Rectal smooth muscle tissue (tissue), 1 donor: ENCODE measurements around the gene LOXHD1.

Experiments used
- H3K27ac ChIP-seq: one replicate; pipeline ENCODE4 v1.7.0; 2013; ENCODE audit warnings: low read depth, low read length, inconsistent platforms
- H3K27me3 ChIP-seq: one replicate; pipeline ENCODE4 v1.7.0; 2013; ENCODE audit warnings: low read length; ENCODE audit not compliant: control insufficient read depth, insufficient read depth
- H3K36me3 ChIP-seq: one replicate; pipeline ENCODE4 v1.7.0; 2013; ENCODE audit warnings: low read length; ENCODE audit not compliant: control insufficient read depth, insufficient read depth
- H3K4me1 ChIP-seq: one replicate; pipeline ENCODE4 v1.7.0; 2013; ENCODE audit warnings: low read length; ENCODE audit not compliant: control insufficient read depth, insufficient read depth
- H3K4me3 ChIP-seq: one replicate; pipeline ENCODE4 v1.7.0; 2013; ENCODE audit warnings: low read length
- H3K9ac ChIP-seq: one replicate; pipeline ENCODE4 v1.7.0; 2013; ENCODE audit warnings: low read length

LOXHD1 gene

DNA sequence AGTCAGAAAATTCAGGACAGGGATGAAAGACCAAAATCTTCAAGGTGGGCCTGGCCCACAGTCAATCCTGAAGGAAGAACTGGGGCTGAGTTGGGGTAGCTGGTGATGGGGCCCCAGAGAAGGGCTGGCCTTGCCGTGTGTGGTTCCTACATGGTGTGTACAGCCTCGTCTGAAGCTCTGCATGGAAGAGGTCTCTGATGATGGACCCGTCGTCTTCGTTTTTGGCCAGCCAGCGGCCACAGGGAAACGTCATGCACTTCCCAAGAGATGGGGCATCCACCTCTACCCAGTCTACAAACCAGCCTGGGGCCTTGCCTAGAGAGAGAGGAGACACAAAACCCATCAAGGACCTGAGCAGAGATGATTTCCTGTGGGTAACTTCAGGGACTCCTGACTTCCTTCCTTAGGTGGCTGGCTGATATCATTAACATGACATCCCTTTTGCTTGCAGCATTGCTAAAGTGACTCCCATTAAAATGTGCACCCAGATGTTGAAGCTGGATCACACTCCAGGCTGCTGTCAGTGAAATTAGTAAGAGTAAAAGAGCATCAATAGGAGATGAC, 115.3 kb downstream of the LOXHD1 start:
- Histone ChIP-seq H3K27me3 (no peaks in the 10 kb centered on the region), H3K36me3 (no peaks in the 10 kb centered on the region), H3K4me1 (no peaks in the 10 kb centered on the region), H3K9ac (no peak overlapping the region), H3K4me3 (no peak overlapping the region), H3K27ac (no peak overlapping the region)

DNA sequence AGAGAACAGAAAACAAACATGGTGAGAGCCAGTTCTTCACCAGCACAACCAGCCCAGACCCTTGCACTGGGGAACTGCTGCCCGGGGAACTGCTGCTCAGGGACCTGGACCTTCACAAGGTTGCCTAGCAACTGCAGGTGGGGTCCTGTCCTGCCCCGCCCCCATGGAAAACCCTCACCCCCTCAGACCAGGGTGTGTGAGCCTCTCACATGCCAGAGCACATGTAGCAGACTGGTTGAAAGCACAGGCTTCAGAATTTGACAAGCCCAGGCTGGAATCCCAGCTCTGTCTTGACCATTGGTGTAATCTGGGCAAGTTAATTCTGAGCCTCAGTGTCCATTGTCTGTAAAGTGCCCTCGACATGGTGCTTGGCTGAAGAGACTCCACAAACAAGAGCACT, 118.6 kb downstream of the LOXHD1 start:
- Histone ChIP-seq H3K4me1 (no peaks in the 10 kb centered on the region), H3K27ac (no peak overlapping the region), H3K9ac (no peak overlapping the region), H3K4me3 (no peak overlapping the region), H3K36me3 (no peaks in the 10 kb centered on the region), H3K27me3 (no peaks in the 10 kb centered on the region)

DNA sequence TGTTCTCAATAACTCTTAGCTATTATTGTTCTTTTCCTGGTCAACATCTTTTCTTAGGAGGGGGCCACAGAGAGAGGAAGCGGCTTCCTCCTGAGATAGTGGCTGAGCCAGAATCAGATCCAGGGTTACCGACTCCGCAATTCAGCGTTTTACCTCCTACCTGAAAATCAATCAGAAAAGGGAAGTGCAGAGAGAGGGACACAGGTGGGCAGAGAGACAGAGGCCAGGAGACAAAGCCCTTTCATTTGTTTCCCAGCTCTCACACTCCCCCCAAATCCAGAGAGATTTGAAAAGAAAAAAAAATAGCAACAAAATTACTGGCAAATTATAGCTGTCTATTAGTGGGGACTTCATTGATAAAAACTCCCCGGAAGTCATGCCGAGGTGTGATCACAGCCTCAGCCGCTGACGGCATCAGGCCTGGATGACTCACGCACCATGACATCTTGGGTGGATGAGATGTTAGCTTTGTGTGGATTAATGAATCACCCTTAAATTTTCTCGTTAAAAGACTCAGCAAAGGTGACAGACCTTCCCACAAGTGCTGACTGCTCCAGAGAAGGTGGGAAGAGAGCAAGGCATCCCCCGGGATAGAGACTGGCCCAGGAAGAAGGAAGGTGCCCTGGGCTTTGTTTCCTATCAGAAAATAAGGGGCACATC, 120.7 kb downstream of the LOXHD1 start:
- Histone ChIP-seq H3K27me3 (no peaks in the 10 kb centered on the region), H3K4me1 (no peaks in the 10 kb centered on the region), H3K4me3 (no peak overlapping the region), H3K36me3 (no peaks in the 10 kb centered on the region), H3K9ac (no peak overlapping the region), H3K27ac (no peak overlapping the region)

DNA sequence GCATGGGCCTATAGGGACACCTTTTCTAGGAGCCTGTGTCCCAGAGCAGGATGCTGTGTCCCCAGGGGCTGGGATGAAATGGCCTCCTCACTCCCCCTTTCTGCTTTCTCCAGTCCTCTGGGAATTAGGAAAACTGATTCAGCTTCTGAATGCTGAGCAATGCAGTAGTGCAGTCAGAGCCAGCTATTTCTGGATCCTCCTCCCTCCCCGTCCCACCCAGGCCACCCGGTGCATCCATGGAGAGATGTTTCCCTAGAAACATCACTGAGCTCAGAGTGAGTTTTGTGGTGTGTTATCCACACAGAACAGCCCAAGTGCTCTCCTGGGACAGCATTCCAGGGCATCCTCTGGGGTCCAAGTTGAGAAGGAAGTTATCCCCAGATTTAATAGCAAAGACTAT, 125.5 kb downstream of the LOXHD1 start:
- H3K9ac ChIP-seq = no peak overlapping the region
- no peak overlapping the region for H3K4me3 ChIP-seq
- no peaks in the 10 kb centered on the region for H3K36me3 ChIP-seq
- no peaks in the 10 kb centered on the region for H3K4me1 ChIP-seq
- H3K27me3 ChIP-seq = no peaks in the 10 kb centered on the region
- no peak overlapping the region for H3K27ac ChIP-seq

DNA sequence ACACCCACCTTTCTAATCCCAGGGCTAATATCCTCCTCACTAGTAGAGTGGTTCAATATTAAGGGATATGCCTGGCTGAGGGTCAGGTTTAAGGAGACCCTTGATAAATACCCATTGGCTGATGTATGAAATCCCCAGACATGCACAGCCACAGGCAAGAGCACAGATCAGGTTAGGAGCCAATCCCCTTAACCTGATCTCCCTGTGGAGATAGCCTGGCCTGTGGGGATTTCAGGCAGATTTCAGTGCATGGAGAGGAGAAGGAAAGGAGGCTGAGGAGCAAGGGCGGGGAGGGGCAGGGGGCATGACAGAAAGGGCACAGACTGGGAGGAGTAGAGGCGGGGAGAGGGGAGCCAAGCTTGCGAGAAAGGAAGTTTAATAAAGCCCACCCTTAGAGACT, 129.0 kb downstream of the LOXHD1 start:
- no peak overlapping the region for H3K4me3 ChIP-seq
- H3K4me1 ChIP-seq = no peaks in the 10 kb centered on the region
- H3K27me3 ChIP-seq = no peaks in the 10 kb centered on the region
- H3K36me3 ChIP-seq = no peaks in the 10 kb centered on the region
- no peak overlapping the region for H3K9ac ChIP-seq
- no peak overlapping the region for H3K27ac ChIP-seq

DNA sequence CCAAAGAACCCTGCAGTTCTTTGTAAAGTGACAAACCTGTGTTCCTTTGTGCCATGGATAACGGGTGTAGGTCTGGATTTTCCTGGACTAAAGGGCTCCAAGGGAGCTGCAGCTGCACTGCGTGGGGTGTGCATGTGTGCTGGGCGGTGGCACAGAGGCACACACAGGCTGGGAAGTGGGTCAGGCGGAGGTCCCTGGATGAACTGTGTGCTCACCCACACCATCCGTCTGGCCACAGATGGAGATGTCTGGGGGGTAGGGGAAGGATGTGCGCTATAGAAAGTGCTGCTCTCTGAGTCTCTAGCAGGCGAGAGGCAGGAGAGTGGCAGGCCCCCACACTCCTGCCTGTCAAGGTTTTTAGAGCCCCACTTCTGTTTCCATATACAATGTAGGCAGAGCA, 137.2 kb downstream of the LOXHD1 start:
- H3K9ac ChIP-seq = no peak overlapping the region
- H3K36me3 ChIP-seq = no peaks in the 10 kb centered on the region
- no peaks in the 10 kb centered on the region for H3K27me3 ChIP-seq
- no peaks in the 10 kb centered on the region for H3K4me1 ChIP-seq
- H3K4me3 ChIP-seq = no peak overlapping the region
- H3K27ac ChIP-seq = no peak overlapping the region

DNA sequence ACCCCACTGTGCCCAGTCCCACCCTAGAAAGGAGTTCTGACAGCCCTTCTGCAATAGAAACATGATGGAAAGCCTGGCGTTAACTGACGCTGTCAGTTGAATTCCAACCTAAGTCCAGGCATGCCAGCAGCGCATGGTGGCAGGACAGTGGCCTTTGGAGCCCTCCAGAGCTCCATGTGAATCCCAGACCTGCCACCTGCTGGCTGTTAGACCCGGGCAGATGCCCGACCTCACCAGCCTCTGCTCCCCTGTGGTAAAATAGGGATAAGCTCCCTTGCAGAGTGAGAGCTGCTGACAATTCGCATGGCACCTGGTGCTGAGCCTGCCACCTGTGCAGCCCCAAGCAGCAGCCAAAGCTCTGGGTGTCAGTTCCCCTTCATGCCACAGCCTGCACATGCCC, 138.6 kb downstream of the LOXHD1 start:
- Histone ChIP-seq H3K4me1 (no peaks in the 10 kb centered on the region), H3K27me3 (no peaks in the 10 kb centered on the region), H3K27ac (no peak overlapping the region), H3K36me3 (no peaks in the 10 kb centered on the region), H3K9ac (no peak overlapping the region), H3K4me3 (no peak overlapping the region)

DNA sequence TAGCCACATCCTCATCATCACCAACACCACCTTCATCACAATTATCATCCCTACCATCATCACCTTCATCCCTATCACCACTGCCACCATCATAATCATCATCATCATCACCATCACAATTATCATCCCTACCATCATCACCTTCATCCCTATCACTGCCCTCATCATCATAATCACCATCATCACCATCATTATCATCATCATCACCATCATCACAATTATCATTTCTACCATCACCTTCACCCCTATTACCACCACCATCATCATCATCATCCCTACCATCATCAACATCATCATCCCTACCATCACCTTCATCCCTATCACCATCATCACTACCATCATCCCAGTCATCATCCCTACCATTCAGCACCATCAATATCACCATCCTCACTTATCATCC, 140.5 kb downstream of the LOXHD1 start:
- H3K27ac ChIP-seq = no peak overlapping the region
- no peak overlapping the region for H3K9ac ChIP-seq

DNA sequence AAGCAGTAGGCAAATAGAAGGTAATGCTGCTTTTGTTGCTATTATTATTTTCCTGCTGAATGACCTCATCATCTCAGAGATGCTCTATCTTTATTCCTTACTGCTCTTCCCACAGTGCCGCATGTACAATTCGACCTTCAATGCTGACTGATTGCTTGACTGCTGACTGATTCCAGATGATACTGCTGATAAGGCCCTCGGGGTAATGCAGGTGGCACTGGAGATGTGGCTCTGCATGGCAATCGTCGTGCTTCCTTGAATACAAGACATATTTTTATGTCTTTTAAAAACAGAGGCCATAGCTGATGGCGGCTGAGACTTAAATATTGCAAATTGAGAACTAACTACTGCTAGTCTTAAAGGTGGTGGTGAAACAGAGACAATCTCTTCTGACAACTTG, 146.6 kb downstream of the LOXHD1 start:
- Histone ChIP-seq H3K4me1 (no peaks in the 10 kb centered on the region), H3K27me3 (no peaks in the 10 kb centered on the region), H3K27ac (no peak overlapping the region), H3K36me3 (no peaks in the 10 kb centered on the region), H3K4me3 (no peak overlapping the region), H3K9ac (no peak overlapping the region)

More for the DNA sequence above, 140.5 kb downstream of the LOXHD1 start:
- H3K4me1 ChIP-seq = no peaks in the 10 kb centered on the region
- H3K4me3 ChIP-seq = no peak overlapping the region
- no peaks in the 10 kb centered on the region for H3K36me3 ChIP-seq
- no peaks in the 10 kb centered on the region for H3K27me3 ChIP-seq

DNA sequence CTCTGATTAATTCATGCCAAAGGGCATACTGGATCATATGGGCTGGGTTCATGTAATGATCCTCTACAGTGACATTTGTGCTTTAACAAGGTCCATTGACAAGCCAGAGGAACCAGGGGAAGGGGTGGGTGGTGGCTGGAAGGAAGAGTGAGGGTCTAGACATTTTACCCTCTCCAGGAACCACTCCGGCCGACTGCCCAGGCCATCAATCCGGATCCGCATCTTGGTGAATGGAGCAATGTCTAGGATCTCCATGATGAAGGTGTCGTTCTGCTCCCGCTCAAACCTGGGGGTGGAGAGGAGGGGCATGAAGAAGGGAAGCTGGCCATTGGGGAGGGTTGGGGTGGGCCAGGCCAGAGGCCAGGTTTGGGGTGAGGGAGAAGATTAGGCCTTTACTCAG, 147.5 kb downstream of the LOXHD1 start:
- no peak overlapping the region for H3K4me3 ChIP-seq
- no peaks in the 10 kb centered on the region for H3K36me3 ChIP-seq
- no peaks in the 10 kb centered on the region for H3K4me1 ChIP-seq
- no peak overlapping the region for H3K9ac ChIP-seq
- no peaks in the 10 kb centered on the region for H3K27me3 ChIP-seq
- H3K27ac ChIP-seq = no peak overlapping the region

DNA sequence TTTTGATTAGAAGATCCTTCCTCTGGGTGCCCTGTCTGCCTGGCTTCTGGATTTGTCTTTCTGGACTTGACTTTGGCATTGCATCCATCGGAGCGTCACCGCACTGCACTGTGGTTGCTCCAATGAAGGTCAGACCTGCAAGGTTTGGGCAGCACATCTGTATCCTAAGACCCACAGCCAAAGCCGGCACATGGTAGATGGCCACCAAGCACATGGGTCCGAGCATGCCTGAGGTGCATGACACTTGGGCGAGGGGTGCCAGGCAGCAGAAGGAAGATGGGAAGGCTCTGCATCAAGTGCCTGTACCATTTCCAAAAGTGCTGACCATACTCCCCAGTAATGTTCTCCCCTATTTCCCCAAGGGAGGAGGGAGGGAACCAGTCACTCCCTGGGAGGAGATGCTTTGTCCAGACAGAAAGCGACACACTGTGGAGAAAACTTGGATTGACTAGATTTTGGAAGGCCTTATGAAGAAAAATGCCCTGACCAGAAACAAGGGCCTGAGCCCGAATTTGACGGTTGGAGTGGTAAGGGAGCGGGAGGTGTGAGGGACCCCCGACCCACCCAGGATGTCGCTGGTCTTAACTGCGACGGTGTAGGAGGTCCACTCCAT, 149.9 kb downstream of the LOXHD1 start:
- Histone ChIP-seq H3K4me3 (no peak overlapping the region), H3K27me3 (no peaks in the 10 kb centered on the region), H3K9ac (no peak overlapping the region), H3K27ac (no peak overlapping the region), H3K4me1 (no peaks in the 10 kb centered on the region), H3K36me3 (no peaks in the 10 kb centered on the region)

DNA sequence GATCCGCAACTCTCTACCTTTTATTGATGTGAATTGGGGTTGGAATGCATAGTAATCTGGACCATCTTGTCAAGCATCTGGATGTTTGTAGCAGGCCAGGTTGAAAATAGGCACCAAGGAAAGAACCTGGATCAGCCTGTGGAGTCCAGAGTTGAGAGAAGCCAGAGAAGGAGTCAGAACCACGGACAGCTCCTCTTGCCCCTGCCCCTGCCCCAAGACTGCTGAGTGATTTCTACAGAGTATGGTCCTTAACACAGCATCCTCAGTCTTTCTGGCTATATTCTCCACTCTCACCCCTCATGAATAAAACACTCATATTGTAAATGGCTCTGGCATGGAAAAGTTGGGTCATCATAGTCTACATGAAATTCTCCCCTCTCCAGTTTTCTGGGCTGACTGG, 154.6 kb downstream of the LOXHD1 start:
- no peaks in the 10 kb centered on the region for H3K27me3 ChIP-seq
- H3K4me1 ChIP-seq = no peaks in the 10 kb centered on the region
- no peak overlapping the region for H3K4me3 ChIP-seq
- H3K27ac ChIP-seq = no peak overlapping the region
- no peaks in the 10 kb centered on the region for H3K36me3 ChIP-seq
- no peak overlapping the region for H3K9ac ChIP-seq

DNA sequence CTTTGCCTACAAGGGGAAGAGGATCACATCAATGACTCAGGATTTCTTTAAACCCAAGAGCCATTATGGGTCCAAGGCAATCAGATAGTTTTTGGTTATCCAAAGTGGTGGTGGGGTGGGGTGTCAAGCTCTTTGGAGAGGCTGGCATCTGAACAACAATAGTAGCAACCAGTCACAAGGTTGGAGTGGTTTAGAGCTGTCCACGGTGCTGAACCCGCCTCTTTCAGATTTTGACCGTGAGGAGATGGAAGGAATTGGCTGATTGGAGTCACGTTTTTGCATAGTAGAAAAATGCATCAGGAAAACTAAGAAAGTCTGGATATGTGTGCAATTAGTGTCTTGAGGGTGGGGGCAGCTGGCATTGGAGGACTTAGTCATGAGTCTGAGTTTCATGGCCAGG, 159.9 kb downstream of the LOXHD1 start:
- no peak overlapping the region for H3K4me3 ChIP-seq

More for the DNA sequence above, 159.9 kb downstream of the LOXHD1 start:
- Histone ChIP-seq H3K27me3 (no peaks in the 10 kb centered on the region), H3K27ac (no peak overlapping the region), H3K4me1 (no peaks in the 10 kb centered on the region), H3K36me3 (no peaks in the 10 kb centered on the region), H3K9ac (no peak overlapping the region)
